GM19463 (cell line): ENCODE measurements around the gene MTMR1.

Experiments used
- ATAC-seq: cut with Tn5 transposase; IDR thresholded peaks from one replicate; pipeline ENCODE4 v1.9.1; 2021; ENCODE audit warnings: mild to moderate bottlenecking, moderate library complexity; ENCODE audit not compliant: unreplicated experiment

The MTMR1 gene

GRCh38 chrX:150696866-150697265 is 3.7 kb downstream of the MTMR1 start:
- no peak for ATAC-seq

DNA sequence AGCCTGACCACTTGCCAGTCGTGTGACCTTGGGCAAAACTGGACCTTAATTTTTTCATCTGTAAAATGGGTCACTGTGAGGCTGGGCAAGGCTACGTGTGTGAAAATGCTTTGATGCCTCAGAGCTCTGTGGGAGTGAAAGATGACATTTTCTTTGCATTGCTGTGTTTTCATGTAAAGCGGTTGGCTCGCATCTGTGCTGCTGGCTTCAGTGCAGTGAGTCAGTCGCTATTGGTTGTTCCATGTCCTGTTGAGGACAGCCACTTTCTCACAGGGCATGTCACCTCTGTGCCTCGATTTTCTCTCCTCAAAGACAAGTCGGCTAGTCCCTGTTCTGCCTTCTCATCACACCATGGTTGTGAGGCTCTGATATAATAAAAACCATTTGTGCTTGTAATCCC is 4.4 kb downstream of the MTMR1 start:
- no peak for ATAC-seq

DNA sequence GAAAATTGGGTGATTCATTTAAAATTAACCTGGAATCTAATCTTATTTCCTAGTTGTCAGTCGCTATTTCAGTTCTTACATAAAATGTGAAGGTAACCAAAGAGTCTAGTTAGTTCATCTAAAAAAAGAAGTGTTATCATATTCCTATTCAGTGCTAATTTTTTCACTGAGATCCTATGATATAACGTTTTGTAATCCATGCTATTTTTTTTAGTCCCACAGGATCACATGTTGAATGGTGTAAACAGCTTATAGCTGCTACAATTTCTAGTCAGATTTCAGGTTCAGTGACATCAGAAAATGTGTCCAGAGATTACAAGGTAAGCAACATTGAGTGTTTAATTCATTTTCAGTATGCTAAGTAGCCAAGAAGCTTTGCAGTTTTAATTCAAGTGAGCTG is 5.8 kb downstream of the MTMR1 start:
- ATAC-seq = no peak

DNA sequence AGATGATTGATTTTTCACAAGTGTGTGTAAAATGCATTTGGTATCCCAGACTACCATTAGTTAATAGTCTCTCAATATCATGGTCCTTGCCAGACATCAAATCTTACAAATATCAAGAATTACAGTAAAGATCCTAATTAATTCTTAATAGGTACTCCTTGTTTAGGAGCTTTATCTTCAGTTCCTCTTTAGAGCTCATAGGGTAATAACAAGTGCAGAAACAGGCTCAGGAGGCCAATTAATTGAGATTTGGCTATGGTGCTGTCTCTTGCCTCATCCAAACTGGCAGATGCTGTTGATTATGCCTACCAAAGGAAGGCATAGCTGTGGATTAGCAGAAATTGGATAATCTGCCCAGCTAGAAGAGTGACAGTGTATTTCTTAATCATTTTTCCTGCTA is 6.9 kb downstream of the MTMR1 start:
- ATAC-seq = no peak

GRCh38 chrX:150701377-150701776 is 8.2 kb downstream of the MTMR1 start:
- ATAC-seq = no peak

DNA sequence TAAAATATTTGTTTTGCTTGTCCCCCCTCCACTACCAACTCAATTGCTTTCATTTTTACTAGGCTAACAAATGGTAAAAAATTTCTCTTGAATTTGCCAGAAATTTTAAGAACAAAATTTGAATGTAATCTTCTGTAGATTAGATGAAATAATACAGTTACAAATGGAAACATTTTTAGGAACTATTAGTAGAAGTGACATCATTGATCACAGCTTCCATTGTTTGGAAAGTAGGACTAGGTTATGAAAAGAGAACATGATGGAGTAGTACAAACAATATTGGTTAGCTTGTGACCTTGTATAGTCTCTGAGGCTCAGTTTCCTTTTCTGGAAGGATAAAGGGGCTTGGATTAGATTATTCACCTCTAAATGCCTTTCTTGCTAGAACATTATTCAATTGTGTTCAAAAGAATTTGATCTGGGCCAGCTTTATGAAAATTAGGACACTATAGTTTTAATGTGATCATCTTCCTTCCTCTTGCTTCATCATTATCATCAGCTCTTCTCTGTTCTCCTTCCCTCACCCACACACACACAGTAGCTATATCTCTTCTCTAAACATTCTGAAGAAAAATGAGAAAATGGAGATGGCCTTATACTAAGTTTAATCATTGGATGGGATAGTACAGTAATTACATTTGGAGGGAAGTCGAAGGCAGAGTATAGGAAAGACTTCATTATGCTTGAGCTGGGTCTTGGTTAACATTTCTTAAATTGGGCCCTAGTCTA is 9.9 kb downstream of the MTMR1 start:
- no peak for ATAC-seq

DNA sequence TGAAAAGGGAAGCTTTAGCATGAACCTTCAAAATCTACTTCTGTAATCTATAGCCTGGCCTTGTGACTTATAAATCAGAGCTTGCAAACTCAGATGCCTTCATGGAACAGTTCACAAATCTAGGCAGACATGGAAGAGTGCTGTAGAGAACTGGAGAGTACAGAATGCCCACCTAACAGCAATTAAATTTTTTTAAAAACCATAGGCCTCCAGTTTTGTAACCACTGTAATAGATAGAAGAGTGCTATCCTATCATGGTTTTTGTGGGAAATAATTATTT is 10.4 kb downstream of the MTMR1 start:
- ATAC-seq = no peak

- no peak for ATAC-seq
These were observed 10.9 kb downstream of the MTMR1 start for GRCh38 chrX:150704030-150704613.

DNA sequence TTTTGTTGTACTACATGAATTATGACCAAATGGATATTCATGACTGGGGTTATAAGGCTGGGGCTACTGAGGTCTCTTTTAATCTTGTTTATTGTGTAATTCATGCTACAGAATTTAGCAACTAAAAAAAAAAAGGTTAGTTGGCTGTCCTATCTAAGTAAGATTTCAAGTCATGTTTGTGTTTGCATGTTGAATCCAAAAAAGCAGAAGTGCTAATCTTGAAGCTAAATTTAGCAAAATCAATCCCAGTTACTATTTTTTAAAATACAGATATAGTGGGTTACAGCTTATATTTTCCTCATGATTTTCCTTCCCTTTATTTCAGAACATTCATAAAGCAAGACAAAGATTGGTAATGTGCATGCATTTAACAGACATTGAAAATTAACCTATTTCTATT is 19.4 kb downstream of the MTMR1 start:
- no peak for ATAC-seq

- no peak for ATAC-seq
These were observed 22.0 kb downstream of the MTMR1 start for GRCh38 chrX:150715184-150715583.

- ATAC-seq = no peak
These were observed 26.4 kb downstream of the MTMR1 start for GRCh38 chrX:150719621-150720020.

- no peak for ATAC-seq
These were observed 36.8 kb downstream of the MTMR1 start for GRCh38 chrX:150729956-150730355.

DNA sequence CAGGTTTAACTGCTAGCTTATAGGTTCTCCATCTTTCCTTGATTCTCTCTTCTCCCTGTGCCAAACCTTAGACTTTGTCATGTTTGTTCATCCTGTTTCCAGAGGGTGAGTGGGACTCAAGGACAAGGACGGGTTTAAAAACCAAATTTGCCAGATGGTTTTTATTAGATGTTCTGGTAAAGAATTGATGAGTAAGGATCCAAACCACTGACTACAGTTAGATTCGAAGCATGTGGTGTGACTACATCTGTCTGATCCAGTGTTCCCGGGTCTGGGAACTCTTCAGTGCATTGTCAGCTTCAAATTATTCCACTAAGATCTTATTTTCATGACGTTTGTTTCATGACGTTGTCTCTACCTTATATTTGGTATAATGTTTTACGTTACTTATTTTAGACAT is 37.5 kb downstream of the MTMR1 start:
- ATAC-seq = no peak

DNA sequence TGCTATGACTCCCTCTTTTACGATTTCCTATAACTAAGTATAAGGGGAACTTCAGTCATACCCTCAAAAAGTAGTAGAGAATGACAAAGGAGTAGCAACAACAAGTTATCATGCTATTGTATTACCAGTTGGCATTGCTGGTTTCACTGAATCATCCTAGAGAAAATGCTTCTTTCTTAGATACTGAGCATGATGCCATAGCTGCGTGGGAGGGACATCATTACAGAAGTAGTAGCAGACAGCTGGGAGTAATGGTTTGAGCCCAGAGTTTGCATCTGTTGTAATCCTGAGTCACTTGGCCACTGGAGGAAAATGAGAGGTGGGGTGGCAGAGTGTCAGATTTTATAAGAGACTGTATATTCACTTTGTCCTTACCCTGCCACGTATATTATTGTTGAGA is 38.6 kb downstream of the MTMR1 start:
- ATAC-seq = no peak

- ATAC-seq = peak; percentile 51
These were observed 43.3 kb downstream of the MTMR1 start for GRCh38 chrX:150736475-150736874.

DNA sequence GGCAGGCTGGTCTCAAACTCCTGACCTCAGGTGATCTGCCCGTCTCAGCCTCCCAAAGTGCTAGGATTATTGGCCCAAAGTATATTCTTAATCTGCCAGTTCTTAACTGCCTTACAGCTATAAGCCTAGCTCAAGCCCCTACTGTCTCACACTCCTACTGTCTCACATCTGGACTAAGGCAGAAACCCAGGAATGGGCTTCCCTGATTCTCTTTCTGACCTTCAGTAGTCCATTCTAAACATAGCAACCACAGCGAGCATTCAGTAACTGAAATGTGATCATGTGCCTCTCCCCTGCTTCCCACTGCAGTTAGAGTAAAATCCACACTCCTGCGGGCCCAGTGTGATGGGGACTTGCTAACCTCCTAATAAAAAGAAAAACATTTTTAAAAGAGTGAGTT is 58.9 kb downstream of the MTMR1 start:
- ATAC-seq = no peak

GRCh38 chrX:150753357-150753756 is 60.2 kb downstream of the MTMR1 start:
- no peak for ATAC-seq

- no peak for ATAC-seq
These were observed 60.8 kb downstream of the MTMR1 start for GRCh38 chrX:150753968-150754367.

GRCh38 chrX:150757371-150757770 is 64.2 kb downstream of the MTMR1 start:
- ATAC-seq = no peak

DNA sequence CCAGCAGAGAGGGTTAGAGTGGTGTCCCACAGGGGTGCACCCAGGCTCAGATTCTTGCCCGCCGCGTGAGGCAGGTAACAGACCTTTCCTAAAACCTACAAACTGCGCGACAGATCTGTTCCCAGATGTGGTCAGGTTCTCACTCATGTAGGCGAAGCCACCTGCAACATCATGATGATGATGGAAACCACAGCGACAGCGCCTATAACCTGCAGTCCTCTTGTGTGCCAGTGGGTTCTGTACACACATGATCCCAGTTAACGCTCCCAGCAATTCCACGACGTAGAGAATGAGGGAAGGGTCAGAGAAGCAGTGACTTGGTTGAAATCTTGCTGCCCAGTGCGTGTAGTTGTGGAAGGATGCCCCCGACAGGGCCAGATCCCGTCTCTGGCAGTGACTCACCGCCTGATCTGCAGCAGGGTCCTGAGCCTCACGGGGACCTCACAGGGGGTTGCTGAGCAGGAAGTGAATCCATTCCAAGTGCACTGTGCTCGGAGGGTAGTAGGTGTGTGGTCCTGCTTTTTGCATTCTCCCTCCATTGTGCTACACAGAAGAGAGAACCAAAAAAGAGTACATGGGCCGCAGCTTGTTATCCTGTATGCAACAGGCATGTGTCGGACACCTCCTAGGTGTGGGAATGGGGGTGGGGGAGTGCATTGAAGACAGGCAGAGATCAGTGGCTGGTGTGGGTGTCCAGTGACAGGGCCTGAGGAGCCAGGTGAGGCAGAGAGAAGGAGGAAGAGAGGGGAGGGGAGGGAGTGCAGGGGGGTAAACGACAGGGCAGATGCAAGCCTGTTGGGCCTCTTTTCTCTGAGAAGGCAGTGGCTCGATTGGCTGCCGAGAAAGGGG is 66.6 kb downstream of the MTMR1 start:
- ATAC-seq = no peak

DNA sequence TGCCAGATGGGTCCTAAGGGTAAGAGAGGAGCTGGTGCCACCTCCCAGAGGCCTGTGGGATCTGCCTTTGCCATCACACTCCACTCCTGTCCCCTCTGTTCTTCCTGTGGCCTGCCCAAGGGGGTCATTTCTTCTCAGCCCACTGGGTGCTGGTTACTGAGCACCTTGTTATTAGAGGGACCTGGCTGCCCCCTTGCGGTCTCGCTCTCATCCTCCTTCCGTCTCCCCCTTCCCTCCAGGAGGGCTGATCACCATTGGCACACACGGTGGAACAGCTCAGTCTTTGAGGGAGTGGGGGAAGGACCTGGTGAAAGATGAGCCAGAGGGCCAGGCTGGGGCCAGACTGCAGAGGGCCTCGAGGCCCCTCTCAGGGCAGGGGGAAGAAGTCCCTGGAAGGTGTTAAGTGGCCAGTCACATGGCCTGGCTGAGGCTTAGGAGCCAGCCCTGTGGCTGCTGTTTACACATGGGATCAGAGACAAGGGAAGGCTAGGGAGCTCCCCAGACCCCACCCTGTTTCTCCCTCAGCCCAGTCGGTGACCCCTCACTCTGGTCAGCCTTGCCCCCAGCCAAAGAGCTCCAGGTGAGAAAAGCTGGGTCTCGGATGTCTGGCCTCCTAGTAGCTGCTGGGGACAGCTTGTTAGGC is 68.1 kb downstream of the MTMR1 start:
- no peak for ATAC-seq

- no peak for ATAC-seq
These were observed 68.6 kb downstream of the MTMR1 start for GRCh38 chrX:150761819-150762216.
